ENCODE data around the gene ARID3B. TPM values are rescaled to one million over a fixed set of nuclear protein-coding genes. Genes with fewer than 3 reads are reported as not detected.

ARID3B gene
- total RNA-seq, 1 experiment from 2014 or later: 36.1 TPM

DNA sequence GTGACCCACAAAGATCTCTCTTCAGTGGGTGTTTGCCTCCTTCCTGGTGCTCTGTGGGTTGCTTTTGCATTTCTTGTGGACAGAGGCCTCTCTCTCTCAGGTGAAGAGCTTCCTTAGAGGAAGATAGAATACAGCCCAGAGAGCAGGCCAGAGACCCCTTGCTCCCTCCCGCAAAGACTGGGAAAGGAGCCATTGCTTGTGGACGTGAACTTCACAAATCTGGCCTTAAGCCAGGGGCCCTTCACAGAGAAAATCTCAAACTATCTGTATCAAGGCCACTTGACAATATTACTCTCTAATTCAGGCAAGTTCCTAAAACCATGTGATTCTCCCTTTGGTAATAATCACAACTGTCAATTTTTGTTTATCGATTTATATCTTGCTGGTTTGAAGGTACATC is 44.2 kb downstream of the ARID3B start:
- H3K4me3 ChIP-seq (ENCODE audit: low read depth, low read length): no peak overlapping the region
- intact Hi-C loops (cut with micrococcal nuclease; ENCODE audit: unreplicated experiment): no loop called here
- no peaks in the 10 kb centered on the region; the same call in 1 of the 2 replicates for H3K36me3 ChIP-seq (ENCODE audit: control insufficient read depth, insufficient read depth, low read length)
- Mint-ChIP-seq H3K27me3 (ENCODE audit: insufficient read depth, unreplicated experiment) (no peaks in the 10 kb centered on the region), H3K36me3 (ENCODE audit: insufficient read depth, unreplicated experiment) (peaks cover 20% of the 10 kb centered on the region), H3K9me3 (ENCODE audit: unreplicated experiment) (no peaks in the 10 kb centered on the region), H3K27ac (ENCODE audit: unreplicated experiment) (no peak overlapping the region), H3K4me3 (ENCODE audit: unreplicated experiment) (no peak overlapping the region), H3K4me1 (ENCODE audit: low read depth, unreplicated experiment) (peaks cover 6% of the 10 kb centered on the region)
- TF ChIP-seq, protein P1, sequence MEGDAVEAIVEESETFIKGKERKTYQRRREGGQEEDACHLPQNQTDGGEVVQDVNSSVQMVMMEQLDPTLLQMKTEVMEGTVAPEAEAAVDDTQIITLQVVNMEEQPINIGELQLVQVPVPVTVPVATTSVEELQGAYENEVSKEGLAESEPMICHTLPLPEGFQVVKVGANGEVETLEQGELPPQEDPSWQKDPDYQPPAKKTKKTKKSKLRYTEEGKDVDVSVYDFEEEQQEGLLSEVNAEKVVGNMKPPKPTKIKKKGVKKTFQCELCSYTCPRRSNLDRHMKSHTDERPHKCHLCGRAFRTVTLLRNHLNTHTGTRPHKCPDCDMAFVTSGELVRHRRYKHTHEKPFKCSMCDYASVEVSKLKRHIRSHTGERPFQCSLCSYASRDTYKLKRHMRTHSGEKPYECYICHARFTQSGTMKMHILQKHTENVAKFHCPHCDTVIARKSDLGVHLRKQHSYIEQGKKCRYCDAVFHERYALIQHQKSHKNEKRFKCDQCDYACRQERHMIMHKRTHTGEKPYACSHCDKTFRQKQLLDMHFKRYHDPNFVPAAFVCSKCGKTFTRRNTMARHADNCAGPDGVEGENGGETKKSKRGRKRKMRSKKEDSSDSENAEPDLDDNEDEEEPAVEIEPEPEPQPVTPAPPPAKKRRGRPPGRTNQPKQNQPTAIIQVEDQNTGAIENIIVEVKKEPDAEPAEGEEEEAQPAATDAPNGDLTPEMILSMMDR (IDR thresholded peaks at IDR 0.05; ENCODE audit: insufficient read depth in 1 of 2, low read depth in 1 of 2, low read length in 1 of 2, severe bottlenecking in 1 of 2, unreplicated experiment in 1 of 2): no peak
- ChIA-PET POLR2A (no interaction called here), CTCF (interaction anchor here (0.6 kb wide), 1 partner anchor 168 kb away, joined by 3 read pairs; no protein-coding TSS in a partner anchor)
- no TSS peak for BruUV-seq (replicated peaks)
- no peaks in the 10 kb centered on the region for H3K9me3 ChIP-seq
- no peaks in the 10 kb centered on the region for H3K27me3 ChIP-seq (replicated peaks; ENCODE audit: control insufficient read depth, insufficient read depth, low read length)
- no peak for DNase-seq
- H3K4me1 ChIP-seq: no peaks in the 10 kb centered on the region

DNA sequence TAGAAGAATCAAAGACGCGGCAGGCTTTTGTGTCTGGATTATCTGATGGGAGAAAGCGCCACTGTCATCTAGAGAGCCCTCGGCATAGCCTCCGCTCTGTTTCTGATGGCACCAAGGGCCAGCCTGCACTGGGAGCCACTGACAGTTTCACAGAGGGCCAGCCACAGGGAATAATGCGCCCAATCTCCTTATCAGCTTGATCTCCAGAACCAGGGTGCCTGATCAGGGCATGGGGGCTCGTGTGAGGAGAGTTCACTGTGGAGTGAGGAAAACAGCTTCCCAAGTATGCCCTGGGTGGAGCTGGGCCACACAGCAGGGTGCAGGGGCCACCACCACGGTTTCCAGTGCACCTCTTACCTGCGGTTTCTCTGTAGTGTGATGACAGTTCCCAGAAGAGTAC is 44.8 kb downstream of the ARID3B start:
- intact Hi-C loops (cut with micrococcal nuclease; ENCODE audit: unreplicated experiment): no loop called here
- Histone ChIP-seq H3K27me3 (replicated peaks; ENCODE audit: control insufficient read depth, insufficient read depth, low read length) (no peaks in the 10 kb centered on the region), H3K36me3 (ENCODE audit: control insufficient read depth, insufficient read depth, low read length) (no peaks in the 10 kb centered on the region; the same call in 1 of the 2 replicates), H3K4me1 (no peaks in the 10 kb centered on the region), H3K9me3 (no peaks in the 10 kb centered on the region), H3K4me3 (ENCODE audit: low read depth, low read length) (no peak overlapping the region)
- H3K4me1 Mint-ChIP-seq (ENCODE audit: low read depth, unreplicated experiment): peaks cover 6% of the 10 kb centered on the region
- no TSS peak for BruUV-seq (replicated peaks)
- TF ChIP-seq, protein P1 (IDR thresholded peaks at IDR 0.05; ENCODE audit: insufficient read depth in 1 of 2, low read depth in 1 of 2, low read length in 1 of 2, severe bottlenecking in 1 of 2, unreplicated experiment in 1 of 2): no peak
- H3K9me3 Mint-ChIP-seq (ENCODE audit: unreplicated experiment): no peaks in the 10 kb centered on the region
- H3K4me3 Mint-ChIP-seq (ENCODE audit: unreplicated experiment): no peak overlapping the region
- POLR2A ChIA-PET: no interaction called here
- H3K27ac Mint-ChIP-seq (ENCODE audit: unreplicated experiment): no peak overlapping the region
- no peaks in the 10 kb centered on the region for H3K27me3 Mint-ChIP-seq (ENCODE audit: insufficient read depth, unreplicated experiment)
- H3K36me3 Mint-ChIP-seq (ENCODE audit: insufficient read depth, unreplicated experiment): peaks cover 16% of the 10 kb centered on the region
- CTCF ChIA-PET: interaction anchor here (0.6 kb wide), 1 partner anchor 168 kb away, joined by 3 read pairs; no protein-coding TSS in a partner anchor
- DNase-seq: no peak

DNA sequence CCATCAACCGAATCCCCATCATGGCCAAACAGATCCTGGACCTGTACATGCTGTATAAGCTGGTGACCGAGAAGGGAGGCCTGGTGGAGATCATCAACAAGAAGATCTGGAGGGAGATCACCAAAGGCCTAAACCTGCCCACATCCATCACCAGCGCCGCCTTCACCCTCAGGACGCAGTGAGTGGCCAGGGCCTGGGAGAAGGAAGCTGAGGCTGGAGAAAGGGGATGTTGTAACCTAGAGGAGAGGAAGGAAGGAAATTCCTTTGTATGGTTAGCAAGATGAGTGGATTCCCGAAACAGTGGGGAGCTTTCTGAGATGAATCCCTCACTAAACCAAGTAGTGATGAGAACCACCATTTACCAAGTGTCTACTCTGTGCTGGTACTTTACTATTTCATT is 48.8 kb downstream of the ARID3B start:
- Histone ChIP-seq H3K4me3 (ENCODE audit: low read depth, low read length) (no peak overlapping the region), H3K27me3 (replicated peaks; ENCODE audit: control insufficient read depth, insufficient read depth, low read length) (no peaks in the 10 kb centered on the region), H3K9me3 (no peaks in the 10 kb centered on the region), H3K36me3 (ENCODE audit: control insufficient read depth, insufficient read depth, low read length) (peaks cover 2% of the 10 kb centered on the region; the same call in 1 of the 2 replicates), H3K4me1 (peaks cover 5% of the 10 kb centered on the region; the same call in 1 of the 2 replicates)
- ChIA-PET CTCF (no interaction called here), POLR2A (interaction anchor here (0.5 kb wide), 1 partner anchor 49 kb away, joined by 4 read pairs; the partner anchor contains the start of gene ARID3B)
- no peak for DNase-seq
- no peaks in the 10 kb centered on the region for H3K9me3 Mint-ChIP-seq (ENCODE audit: unreplicated experiment)
- H3K4me1 Mint-ChIP-seq (ENCODE audit: low read depth, unreplicated experiment): peaks cover 13% of the 10 kb centered on the region
- TF ChIP-seq, protein P1 (IDR thresholded peaks at IDR 0.05; ENCODE audit: insufficient read depth in 1 of 2, low read depth in 1 of 2, low read length in 1 of 2, severe bottlenecking in 1 of 2, unreplicated experiment in 1 of 2): no peak
- BruUV-seq (replicated peaks): no TSS peak
- H3K27ac Mint-ChIP-seq (ENCODE audit: unreplicated experiment): no peak overlapping the region
- H3K4me3 Mint-ChIP-seq (ENCODE audit: unreplicated experiment): no peak overlapping the region
- intact Hi-C loops (cut with micrococcal nuclease; ENCODE audit: unreplicated experiment): no loop called here
- peaks cover 37% of the 10 kb centered on the region for H3K36me3 Mint-ChIP-seq (ENCODE audit: insufficient read depth, unreplicated experiment)
- H3K27me3 Mint-ChIP-seq (ENCODE audit: insufficient read depth, unreplicated experiment): no peaks in the 10 kb centered on the region

Measured in Caco-2 (cell line).